Measurements from ENCODE around the gene MMRN2.

MMRN2 gene

GRCh38 chr10:86888585-86889381 lies 68.6 kb downstream of the MMRN2 start:
- DNase-seq (ENCODE audit: low read depth, low spot score), result no peak

Data from smooth muscle cell of the brain vasculature (primary cell).